GM23338 (cell line): Measurements from ENCODE around the gene POLR3K. TPM values are rescaled to one million over a fixed set of nuclear protein-coding genes. Genes with fewer than 3 reads are reported as not detected.

Experiments
- ATAC-seq: fragments of 200-7000 bp; cut with Tn5 transposase; 3 replicates; pipeline ENCODE4 v1.9.1; 2020
- DNase-seq: peaks from one replicate; pipeline ENCODE4 v3.0.0-alpha.2; 2015; ENCODE audit warnings: low spot score
- H2AFZ ChIP-seq: fragments of 200-600 bp; sonication (generic); 2 replicates; pipeline ENCODE4 v1.8.0; 2016; ENCODE audit warnings: antibody characterized with exemption, mild to moderate bottlenecking, moderate library complexity
- H3F3A ChIP-seq: fragments of 200-600 bp; sonication (generic); replicated peaks from 2 replicates; pipeline ENCODE4 v1.8.0; 2017; ENCODE audit warnings: antibody characterized with exemption, mixed run types, low read depth
- H3K27ac ChIP-seq: fragments of 200-600 bp; sonication (generic); 2 replicates; pipeline ENCODE4 v1.6.1; 2016; ENCODE audit warnings: low read depth
- H3K27me3 ChIP-seq: fragments of 200-600 bp; sonication (generic); 2 replicates; pipeline ENCODE4 v1.8.0; 2016; ENCODE audit warnings: mild to moderate bottlenecking, mixed run types, moderate library complexity; ENCODE audit not compliant: insufficient read depth
- H3K36me3 ChIP-seq: fragments of 200-600 bp; sonication (generic); 2 replicates; pipeline ENCODE4 v1.8.0; 2016; ENCODE audit warnings: mild to moderate bottlenecking; ENCODE audit not compliant: insufficient read depth
- H3K4me1 ChIP-seq: fragments of 200-600 bp; sonication (generic); 2 replicates; pipeline ENCODE4 v1.8.0; 2016; ENCODE audit warnings: mild to moderate bottlenecking, moderate library complexity; ENCODE audit not compliant: insufficient read depth
- H3K4me2 ChIP-seq: fragments of 200-600 bp; sonication (generic); 2 replicates; pipeline ENCODE4 v1.7.1; 2017; ENCODE audit warnings: mixed run types
- H3K4me3 ChIP-seq: fragments of 200-600 bp; sonication (generic); 2 replicates; pipeline ENCODE4 v1.6.1; 2016; ENCODE audit warnings: mixed run types
- H3K79me2 ChIP-seq: fragments of 200-600 bp; sonication (generic); replicated peaks from 2 replicates; pipeline ENCODE4 v1.8.0; 2017; ENCODE audit warnings: mild to moderate bottlenecking; ENCODE audit not compliant: insufficient read depth
- H3K9me2 ChIP-seq: fragments of 200-600 bp; sonication (generic); 2 replicates; pipeline ENCODE4 v1.8.0; 2017; ENCODE audit not compliant: insufficient read depth
- H4K20me1 ChIP-seq: fragments of 200-600 bp; sonication (generic); replicated peaks from 2 replicates; pipeline ENCODE4 v1.8.0; 2017; ENCODE audit warnings: mild to moderate bottlenecking; ENCODE audit not compliant: insufficient read depth
- H3K27ac Mint-ChIP-seq: 2 replicates; pipeline ENCODE4 v1.8.0; 2020; ENCODE audit warnings: inconsistent platforms, mild to moderate bottlenecking, moderate library complexity, mixed read lengths
- H3K27me3 Mint-ChIP-seq: 3 replicates; pipeline ENCODE4 v1.8.0; 2022; ENCODE audit warnings: low read depth, mild to moderate bottlenecking, moderate library complexity, mixed read lengths, inconsistent platforms; ENCODE audit not compliant: insufficient read depth, poor library complexity
- H3K36me3 Mint-ChIP-seq: 3 replicates; pipeline ENCODE4 v1.8.0; 2021; ENCODE audit warnings: low read depth, mild to moderate bottlenecking, inconsistent platforms, moderate library complexity, mixed read lengths
- H3K4me1 Mint-ChIP-seq: 3 replicates; pipeline ENCODE4 v1.8.0; 2020; ENCODE audit warnings: mild to moderate bottlenecking, inconsistent platforms, mixed read lengths
- H3K4me3 Mint-ChIP-seq: 3 replicates; pipeline ENCODE4 v1.8.0; 2021; ENCODE audit warnings: moderate library complexity, mild to moderate bottlenecking, inconsistent platforms, mixed read lengths
- H3K9me3 Mint-ChIP-seq: 3 replicates; pipeline ENCODE4 v1.8.0; 2020; ENCODE audit warnings: moderate library complexity, mild to moderate bottlenecking, inconsistent platforms, mixed read lengths
- CREB1 ChIP-seq: fragments of 250-450 bp; sonication (Bioruptor Pico); IDR thresholded peaks from 2 replicates; pipeline ENCODE4 v1.5.0; 2020; ENCODE audit warnings: low read depth, mild to moderate bottlenecking, moderate library complexity
- EZH2 ChIP-seq: fragments of 200-600 bp; sonication (generic); IDR thresholded peaks from one replicate; pipeline ENCODE4 v1.8.0; 2017; ENCODE audit warnings: antibody characterized with exemption, mild to moderate bottlenecking, low read depth; ENCODE audit not compliant: unreplicated experiment
- EZH2phosphoT487 ChIP-seq: fragments of 200-600 bp; sonication (generic); IDR thresholded peaks from one replicate; pipeline ENCODE4 v1.8.1; 2018; ENCODE audit warnings: antibody characterized with exemption; ENCODE audit not compliant: unreplicated experiment
- JUNB ChIP-seq: IDR thresholded peaks from one replicate; pipeline ENCODE4 v1.6.1; 2016; ENCODE audit warnings: antibody characterized with exemption; ENCODE audit not compliant: unreplicated experiment
- NANOG ChIP-seq: IDR thresholded peaks from 2 replicates; pipeline ENCODE4 v1.6.1; 2016; ENCODE audit warnings: antibody characterized with exemption, borderline replicate concordance
- POLR2AphosphoS5 ChIP-seq: IDR thresholded peaks from 2 replicates; pipeline ENCODE4 v1.6.1; 2016; ENCODE audit warnings: antibody characterized with exemption, low read depth
- STAT1 ChIP-seq: IDR thresholded peaks from one replicate; pipeline ENCODE4 v1.6.1; 2016; ENCODE audit warnings: antibody characterized with exemption; ENCODE audit not compliant: unreplicated experiment
- ZNF114 ChIP-seq: fragments of 250-450 bp; sonication (Bioruptor Pico); IDR thresholded peaks from 2 replicates; pipeline ENCODE4 v1.5.0; 2020; ENCODE audit warnings: mild to moderate bottlenecking, moderate library complexity
- ZNF331 ChIP-seq: fragments of 250-450 bp; sonication (Bioruptor Pico); IDR thresholded peaks from 2 replicates; pipeline ENCODE4 v1.5.0; 2020; ENCODE audit warnings: low read depth, mild to moderate bottlenecking, moderate library complexity
- polyA plus RNA-seq: library from polyadenylated mRNA; unstranded; fragments of >200 nt; fragmentation: Nextera tagmentation; extraction: Ambion mirVana; gene quantifications from 2 replicates; pipeline ENCODE4 v1.2.1, GENCODE V29; 2016
- total RNA-seq: library from RNA; depleted of rRNA; stranded (reverse); fragments of >200 nt; shearing (Covaris generic); gene quantifications from 2 replicates; pipeline ENCODE4 v1.2.3, GENCODE V29; 2014
- TF ChIP-seq, protein P1 (sequence below): IDR thresholded peaks from one replicate; pipeline ENCODE4 v1.6.1; 2018; ENCODE audit warnings: antibody characterized with exemption; ENCODE audit not compliant: unreplicated experiment
- TF ChIP-seq, protein P2 (sequence below), 2 experiments: fragments of 200-600 bp in 1 of 2; sonication (generic) in 1 of 2; conservative IDR thresholded peaks; 2 replicates each; pipeline versions ENCODE4 v1.5.1 to v1.6.1; 2016 to 2017; ENCODE audit warnings: antibody characterized with exemption in 2 of 2, low read depth in 2 of 2, mild to moderate bottlenecking in 2 of 2, moderate library complexity in 1 of 2
- TF ChIP-seq, protein P3 (sequence below): IDR thresholded peaks from 2 replicates; pipeline ENCODE4 v1.6.1; 2016; ENCODE audit warnings: antibody characterized with exemption
- TF ChIP-seq, protein P4 (sequence below): fragments of 250-450 bp; sonication (Bioruptor Pico); IDR thresholded peaks from 2 replicates; pipeline ENCODE4 v1.5.0; 2020; ENCODE audit warnings: mild to moderate bottlenecking, moderate library complexity

Gene POLR3K
- total and polyA plus RNA-seq, 2 experiments from 2014 or later: 17.8 to 58.5 TPM

DNA sequence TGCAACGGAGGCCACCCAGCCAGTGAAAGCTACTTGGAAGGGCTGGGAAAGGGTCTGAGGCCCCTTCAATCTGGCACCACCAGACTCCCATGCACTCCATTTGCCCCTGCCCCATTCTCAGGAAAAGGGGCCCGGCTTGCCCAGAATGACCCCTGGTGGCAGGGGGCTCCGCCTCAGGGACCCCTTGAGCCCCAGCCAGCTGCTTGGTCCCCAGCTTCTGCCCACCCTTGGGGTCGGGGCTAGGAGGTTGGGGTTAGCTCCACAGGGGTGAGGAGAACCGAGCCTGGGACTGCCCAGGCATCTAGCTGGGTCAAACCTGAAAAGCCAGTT, 17.8 kb upstream of the POLR3K start:
- Mint-ChIP-seq H3K27ac (no peak overlapping the region), H3K4me3 (peak overlapping the region; percentile 78), H3K4me1 (peaks cover 48% of the 10 kb centered on the region), H3K27me3 (peaks cover 26% of the 10 kb centered on the region), H3K36me3 (no peaks in the 10 kb centered on the region), H3K9me3 (no peaks in the 10 kb centered on the region)
- peak overlapping the region; percentile 76 for H3K4me3 ChIP-seq
- H3K27me3 ChIP-seq: no peaks in the 10 kb centered on the region
- DNase-seq (no peak), ATAC-seq (no peak)
- H4K20me1 ChIP-seq: 0 out of 2 replicates have a peak, but pooled peaks cover 5% of the 10 kb centered on the region
- TF ChIP-seq, protein P1, sequence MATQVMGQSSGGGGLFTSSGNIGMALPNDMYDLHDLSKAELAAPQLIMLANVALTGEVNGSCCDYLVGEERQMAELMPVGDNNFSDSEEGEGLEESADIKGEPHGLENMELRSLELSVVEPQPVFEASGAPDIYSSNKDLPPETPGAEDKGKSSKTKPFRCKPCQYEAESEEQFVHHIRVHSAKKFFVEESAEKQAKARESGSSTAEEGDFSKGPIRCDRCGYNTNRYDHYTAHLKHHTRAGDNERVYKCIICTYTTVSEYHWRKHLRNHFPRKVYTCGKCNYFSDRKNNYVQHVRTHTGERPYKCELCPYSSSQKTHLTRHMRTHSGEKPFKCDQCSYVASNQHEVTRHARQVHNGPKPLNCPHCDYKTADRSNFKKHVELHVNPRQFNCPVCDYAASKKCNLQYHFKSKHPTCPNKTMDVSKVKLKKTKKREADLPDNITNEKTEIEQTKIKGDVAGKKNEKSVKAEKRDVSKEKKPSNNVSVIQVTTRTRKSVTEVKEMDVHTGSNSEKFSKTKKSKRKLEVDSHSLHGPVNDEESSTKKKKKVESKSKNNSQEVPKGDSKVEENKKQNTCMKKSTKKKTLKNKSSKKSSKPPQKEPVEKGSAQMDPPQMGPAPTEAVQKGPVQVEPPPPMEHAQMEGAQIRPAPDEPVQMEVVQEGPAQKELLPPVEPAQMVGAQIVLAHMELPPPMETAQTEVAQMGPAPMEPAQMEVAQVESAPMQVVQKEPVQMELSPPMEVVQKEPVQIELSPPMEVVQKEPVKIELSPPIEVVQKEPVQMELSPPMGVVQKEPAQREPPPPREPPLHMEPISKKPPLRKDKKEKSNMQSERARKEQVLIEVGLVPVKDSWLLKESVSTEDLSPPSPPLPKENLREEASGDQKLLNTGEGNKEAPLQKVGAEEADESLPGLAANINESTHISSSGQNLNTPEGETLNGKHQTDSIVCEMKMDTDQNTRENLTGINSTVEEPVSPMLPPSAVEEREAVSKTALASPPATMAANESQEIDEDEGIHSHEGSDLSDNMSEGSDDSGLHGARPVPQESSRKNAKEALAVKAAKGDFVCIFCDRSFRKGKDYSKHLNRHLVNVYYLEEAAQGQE: no peak
- no peak for TF ChIP-seq JUNB
- no peak for TF ChIP-seq STAT1
- TF ChIP-seq, protein P2, sequence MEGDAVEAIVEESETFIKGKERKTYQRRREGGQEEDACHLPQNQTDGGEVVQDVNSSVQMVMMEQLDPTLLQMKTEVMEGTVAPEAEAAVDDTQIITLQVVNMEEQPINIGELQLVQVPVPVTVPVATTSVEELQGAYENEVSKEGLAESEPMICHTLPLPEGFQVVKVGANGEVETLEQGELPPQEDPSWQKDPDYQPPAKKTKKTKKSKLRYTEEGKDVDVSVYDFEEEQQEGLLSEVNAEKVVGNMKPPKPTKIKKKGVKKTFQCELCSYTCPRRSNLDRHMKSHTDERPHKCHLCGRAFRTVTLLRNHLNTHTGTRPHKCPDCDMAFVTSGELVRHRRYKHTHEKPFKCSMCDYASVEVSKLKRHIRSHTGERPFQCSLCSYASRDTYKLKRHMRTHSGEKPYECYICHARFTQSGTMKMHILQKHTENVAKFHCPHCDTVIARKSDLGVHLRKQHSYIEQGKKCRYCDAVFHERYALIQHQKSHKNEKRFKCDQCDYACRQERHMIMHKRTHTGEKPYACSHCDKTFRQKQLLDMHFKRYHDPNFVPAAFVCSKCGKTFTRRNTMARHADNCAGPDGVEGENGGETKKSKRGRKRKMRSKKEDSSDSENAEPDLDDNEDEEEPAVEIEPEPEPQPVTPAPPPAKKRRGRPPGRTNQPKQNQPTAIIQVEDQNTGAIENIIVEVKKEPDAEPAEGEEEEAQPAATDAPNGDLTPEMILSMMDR (conservative IDR thresholded peaks at IDR 0.05; ENCODE audit: low read depth in 2 of 2): no peak
- TF ChIP-seq NANOG: no peak
- TF ChIP-seq, protein P3, sequence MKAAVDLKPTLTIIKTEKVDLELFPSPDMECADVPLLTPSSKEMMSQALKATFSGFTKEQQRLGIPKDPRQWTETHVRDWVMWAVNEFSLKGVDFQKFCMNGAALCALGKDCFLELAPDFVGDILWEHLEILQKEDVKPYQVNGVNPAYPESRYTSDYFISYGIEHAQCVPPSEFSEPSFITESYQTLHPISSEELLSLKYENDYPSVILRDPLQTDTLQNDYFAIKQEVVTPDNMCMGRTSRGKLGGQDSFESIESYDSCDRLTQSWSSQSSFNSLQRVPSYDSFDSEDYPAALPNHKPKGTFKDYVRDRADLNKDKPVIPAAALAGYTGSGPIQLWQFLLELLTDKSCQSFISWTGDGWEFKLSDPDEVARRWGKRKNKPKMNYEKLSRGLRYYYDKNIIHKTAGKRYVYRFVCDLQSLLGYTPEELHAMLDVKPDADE: no peak
- TF ChIP-seq, protein P4, sequence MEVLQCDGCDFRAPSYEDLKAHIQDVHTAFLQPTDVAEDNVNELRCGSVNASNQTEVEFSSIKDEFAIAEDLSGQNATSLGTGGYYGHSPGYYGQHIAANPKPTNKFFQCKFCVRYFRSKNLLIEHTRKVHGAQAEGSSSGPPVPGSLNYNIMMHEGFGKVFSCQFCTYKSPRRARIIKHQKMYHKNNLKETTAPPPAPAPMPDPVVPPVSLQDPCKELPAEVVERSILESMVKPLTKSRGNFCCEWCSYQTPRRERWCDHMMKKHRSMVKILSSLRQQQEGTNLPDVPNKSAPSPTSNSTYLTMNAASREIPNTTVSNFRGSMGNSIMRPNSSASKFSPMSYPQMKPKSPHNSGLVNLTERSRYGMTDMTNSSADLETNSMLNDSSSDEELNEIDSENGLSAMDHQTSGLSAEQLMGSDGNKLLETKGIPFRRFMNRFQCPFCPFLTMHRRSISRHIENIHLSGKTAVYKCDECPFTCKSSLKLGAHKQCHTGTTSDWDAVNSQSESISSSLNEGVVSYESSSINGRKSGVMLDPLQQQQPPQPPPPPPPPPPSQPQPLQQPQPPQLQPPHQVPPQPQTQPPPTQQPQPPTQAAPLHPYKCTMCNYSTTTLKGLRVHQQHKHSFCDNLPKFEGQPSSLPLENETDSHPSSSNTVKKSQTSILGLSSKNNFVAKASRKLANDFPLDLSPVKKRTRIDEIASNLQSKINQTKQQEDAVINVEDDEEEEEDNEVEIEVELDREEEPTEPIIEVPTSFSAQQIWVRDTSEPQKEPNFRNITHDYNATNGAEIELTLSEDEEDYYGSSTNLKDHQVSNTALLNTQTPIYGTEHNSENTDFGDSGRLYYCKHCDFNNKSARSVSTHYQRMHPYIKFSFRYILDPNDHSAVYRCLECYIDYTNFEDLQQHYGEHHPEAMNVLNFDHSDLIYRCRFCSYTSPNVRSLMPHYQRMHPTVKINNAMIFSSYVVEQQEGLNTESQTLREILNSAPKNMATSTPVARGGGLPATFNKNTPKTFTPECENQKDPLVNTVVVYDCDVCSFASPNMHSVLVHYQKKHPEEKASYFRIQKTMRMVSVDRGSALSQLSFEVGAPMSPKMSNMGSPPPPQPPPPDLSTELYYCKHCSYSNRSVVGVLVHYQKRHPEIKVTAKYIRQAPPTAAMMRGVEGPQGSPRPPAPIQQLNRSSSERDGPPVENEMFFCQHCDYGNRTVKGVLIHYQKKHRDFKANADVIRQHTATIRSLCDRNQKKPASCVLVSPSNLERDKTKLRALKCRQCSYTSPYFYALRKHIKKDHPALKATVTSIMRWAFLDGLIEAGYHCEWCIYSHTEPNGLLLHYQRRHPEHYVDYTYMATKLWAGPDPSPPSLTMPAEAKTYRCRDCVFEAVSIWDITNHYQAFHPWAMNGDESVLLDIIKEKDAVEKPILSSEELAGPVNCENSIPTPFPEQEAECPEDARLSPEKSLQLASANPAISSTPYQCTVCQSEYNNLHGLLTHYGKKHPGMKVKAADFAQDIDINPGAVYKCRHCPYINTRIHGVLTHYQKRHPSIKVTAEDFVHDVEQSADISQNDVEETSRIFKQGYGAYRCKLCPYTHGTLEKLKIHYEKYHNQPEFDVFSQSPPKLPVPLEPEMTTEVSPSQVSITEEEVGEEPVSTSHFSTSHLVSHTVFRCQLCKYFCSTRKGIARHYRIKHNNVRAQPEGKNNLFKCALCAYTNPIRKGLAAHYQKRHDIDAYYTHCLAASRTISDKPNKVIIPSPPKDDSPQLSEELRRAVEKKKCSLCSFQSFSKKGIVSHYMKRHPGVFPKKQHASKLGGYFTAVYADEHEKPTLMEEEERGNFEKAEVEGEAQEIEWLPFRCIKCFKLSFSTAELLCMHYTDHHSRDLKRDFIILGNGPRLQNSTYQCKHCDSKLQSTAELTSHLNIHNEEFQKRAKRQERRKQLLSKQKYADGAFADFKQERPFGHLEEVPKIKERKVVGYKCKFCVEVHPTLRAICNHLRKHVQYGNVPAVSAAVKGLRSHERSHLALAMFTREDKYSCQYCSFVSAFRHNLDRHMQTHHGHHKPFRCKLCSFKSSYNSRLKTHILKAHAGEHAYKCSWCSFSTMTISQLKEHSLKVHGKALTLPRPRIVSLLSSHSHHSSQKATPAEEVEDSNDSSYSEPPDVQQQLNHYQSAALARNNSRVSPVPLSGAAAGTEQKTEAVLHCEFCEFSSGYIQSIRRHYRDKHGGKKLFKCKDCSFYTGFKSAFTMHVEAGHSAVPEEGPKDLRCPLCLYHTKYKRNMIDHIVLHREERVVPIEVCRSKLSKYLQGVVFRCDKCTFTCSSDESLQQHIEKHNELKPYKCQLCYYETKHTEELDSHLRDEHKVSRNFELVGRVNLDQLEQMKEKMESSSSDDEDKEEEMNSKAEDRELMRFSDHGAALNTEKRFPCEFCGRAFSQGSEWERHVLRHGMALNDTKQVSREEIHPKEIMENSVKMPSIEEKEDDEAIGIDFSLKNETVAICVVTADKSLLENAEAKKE (CRISPR knock-in tag): no peak
- TF ChIP-seq ZNF114 (CRISPR knock-in tag): no peak
- TF ChIP-seq EZH2: no peak
- TF ChIP-seq ZNF331 (CRISPR knock-in tag): no peak
- no peak for TF ChIP-seq POLR2AphosphoS5
- no peak for TF ChIP-seq EZH2phosphoT487
- no peak for TF ChIP-seq CREB1
- no peaks in the 10 kb centered on the region for H3K36me3 ChIP-seq
- peaks cover 11% of the 10 kb centered on the region; the same call in 1 of the 2 replicates for H3F3A ChIP-seq
- H3K4me2 ChIP-seq: peak overlapping the region; percentile 93
- peaks cover 4% of the 10 kb centered on the region; the same call in 1 of the 2 replicates for H3K79me2 ChIP-seq
- H3K27ac ChIP-seq: peak overlapping the region; percentile 27
- peaks cover 34% of the 10 kb centered on the region for H3K4me1 ChIP-seq
- H2AFZ ChIP-seq: no peak overlapping the region
- H3K9me2 ChIP-seq: no peaks in the 10 kb centered on the region
